K562 (cell line): ENCODE measurements around the gene APBB2.

Experiments
- CHD4 ChIP-seq: fragments of 200-600 bp; sonication (generic); IDR thresholded peaks from 3 replicates; pipeline ENCODE4 v1.6.1; 2012; ENCODE audit warnings: low read depth, mild to moderate bottlenecking, mixed read lengths, low read length, inconsistent platforms; ENCODE audit not compliant: insufficient read depth, insufficient replicate concordance, poor library complexity, severe bottlenecking
- EZH2 ChIP-seq: IDR thresholded peaks from 2 replicates; pipeline ENCODE4 v1.6.1; 2012; ENCODE audit warnings: low read depth, mild to moderate bottlenecking, inconsistent platforms, low read length, borderline replicate concordance
- MAFK ChIP-seq: IDR thresholded peaks from 2 replicates; pipeline ENCODE4 v1.6.1; 2011; ENCODE audit warnings: low read length, improper control_type of control experiment
- RFX5 ChIP-seq: IDR thresholded peaks from 2 replicates; pipeline ENCODE4 v1.6.1; 2011; ENCODE audit warnings: low read depth, mild to moderate bottlenecking, improper control_type of control experiment, low read length
- YY1 ChIP-seq, 3 experiments: IDR thresholded peaks; 2 replicates each; pipeline ENCODE4 v1.6.1; 2011; ENCODE audit warnings: low read length in 2 of 3, mild to moderate bottlenecking in 2 of 3, moderate library complexity in 2 of 3, borderline replicate concordance in 1 of 3, control low read depth in 1 of 3, low read depth in 1 of 3; ENCODE audit not compliant: insufficient read depth in 3 of 3, insufficient replicate concordance in 2 of 3, control insufficient read depth in 1 of 3, insufficient read length in 1 of 3; ENCODE audit errors: extremely low read depth in 1 of 3
- ZNF384 ChIP-seq: IDR thresholded peaks from 2 replicates; pipeline ENCODE4 v1.6.1; 2012; ENCODE audit warnings: low read depth, low read length, improper control_type of control experiment
- TF ChIP-seq, protein P1 (sequence below): sonication (generic); formaldehyde crosslinking; IDR thresholded peaks from 2 replicates; pipeline ENCODE4 v1.8.1; 2023; ENCODE audit warnings: missing genetic modification reagents, mild to moderate bottlenecking, borderline replicate concordance
- TF ChIP-seq, protein P2 (sequence below): fragments of 450-650 bp; formaldehyde crosslinking; IDR thresholded peaks from 2 replicates; pipeline ENCODE4 v1.4.0; 2020; ENCODE audit warnings: mild to moderate bottlenecking, moderate library complexity
- TF ChIP-seq, protein P3 (sequence below): IDR thresholded peaks from 2 replicates; pipeline ENCODE4 v1.6.1; 2016; ENCODE audit warnings: missing genetic modification characterization, missing compliant biosample characterization

DNA sequence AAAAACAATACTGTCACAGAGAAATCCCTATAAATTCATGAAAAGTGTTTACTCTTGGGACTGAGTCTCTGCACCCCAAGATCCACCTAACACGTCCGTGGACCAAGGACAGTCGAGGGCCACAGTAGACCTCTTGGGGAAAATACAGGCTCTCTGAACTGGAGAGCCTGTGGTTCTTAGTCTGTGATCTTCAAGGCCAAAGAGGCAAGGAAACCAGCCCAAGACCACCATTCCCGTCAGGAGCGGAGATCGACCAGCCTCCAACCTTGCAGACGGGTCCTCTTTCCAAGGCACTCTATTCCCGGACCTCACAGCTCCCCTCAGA, 1.6 kb upstream of the APBB2 start:
- TF ChIP-seq, protein P1, sequence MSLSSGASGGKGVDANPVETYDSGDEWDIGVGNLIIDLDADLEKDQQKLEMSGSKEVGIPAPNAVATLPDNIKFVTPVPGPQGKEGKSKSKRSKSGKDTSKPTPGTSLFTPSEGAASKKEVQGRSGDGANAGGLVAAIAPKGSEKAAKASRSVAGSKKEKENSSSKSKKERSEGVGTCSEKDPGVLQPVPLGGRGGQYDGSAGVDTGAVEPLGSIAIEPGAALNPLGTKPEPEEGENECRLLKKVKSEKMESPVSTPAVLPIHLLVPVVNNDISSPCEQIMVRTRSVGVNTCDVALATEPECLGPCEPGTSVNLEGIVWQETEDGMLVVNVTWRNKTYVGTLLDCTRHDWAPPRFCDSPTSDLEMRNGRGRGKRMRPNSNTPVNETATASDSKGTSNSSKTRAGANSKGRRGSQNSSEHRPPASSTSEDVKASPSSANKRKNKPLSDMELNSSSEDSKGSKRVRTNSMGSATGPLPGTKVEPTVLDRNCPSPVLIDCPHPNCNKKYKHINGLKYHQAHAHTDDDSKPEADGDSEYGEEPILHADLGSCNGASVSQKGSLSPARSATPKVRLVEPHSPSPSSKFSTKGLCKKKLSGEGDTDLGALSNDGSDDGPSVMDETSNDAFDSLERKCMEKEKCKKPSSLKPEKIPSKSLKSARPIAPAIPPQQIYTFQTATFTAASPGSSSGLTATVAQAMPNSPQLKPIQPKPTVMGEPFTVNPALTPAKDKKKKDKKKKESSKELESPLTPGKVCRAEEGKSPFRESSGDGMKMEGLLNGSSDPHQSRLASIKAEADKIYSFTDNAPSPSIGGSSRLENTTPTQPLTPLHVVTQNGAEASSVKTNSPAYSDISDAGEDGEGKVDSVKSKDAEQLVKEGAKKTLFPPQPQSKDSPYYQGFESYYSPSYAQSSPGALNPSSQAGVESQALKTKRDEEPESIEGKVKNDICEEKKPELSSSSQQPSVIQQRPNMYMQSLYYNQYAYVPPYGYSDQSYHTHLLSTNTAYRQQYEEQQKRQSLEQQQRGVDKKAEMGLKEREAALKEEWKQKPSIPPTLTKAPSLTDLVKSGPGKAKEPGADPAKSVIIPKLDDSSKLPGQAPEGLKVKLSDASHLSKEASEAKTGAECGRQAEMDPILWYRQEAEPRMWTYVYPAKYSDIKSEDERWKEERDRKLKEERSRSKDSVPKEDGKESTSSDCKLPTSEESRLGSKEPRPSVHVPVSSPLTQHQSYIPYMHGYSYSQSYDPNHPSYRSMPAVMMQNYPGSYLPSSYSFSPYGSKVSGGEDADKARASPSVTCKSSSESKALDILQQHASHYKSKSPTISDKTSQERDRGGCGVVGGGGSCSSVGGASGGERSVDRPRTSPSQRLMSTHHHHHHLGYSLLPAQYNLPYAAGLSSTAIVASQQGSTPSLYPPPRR (CRISPR knock-in tag): no peak
- TF ChIP-seq, protein P2, sequence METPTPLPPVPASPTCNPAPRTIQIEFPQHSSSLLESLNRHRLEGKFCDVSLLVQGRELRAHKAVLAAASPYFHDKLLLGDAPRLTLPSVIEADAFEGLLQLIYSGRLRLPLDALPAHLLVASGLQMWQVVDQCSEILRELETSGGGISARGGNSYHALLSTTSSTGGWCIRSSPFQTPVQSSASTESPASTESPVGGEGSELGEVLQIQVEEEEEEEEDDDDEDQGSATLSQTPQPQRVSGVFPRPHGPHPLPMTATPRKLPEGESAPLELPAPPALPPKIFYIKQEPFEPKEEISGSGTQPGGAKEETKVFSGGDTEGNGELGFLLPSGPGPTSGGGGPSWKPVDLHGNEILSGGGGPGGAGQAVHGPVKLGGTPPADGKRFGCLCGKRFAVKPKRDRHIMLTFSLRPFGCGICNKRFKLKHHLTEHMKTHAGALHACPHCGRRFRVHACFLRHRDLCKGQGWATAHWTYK: no peak
- TF ChIP-seq RFX5: no peak
- TF ChIP-seq EZH2: no peak
- TF ChIP-seq YY1 (IDR thresholded peaks at IDR 0.05; ENCODE audit: borderline replicate concordance in 1 of 3, control insufficient read depth in 1 of 3, extremely low read depth in 1 of 3, insufficient read depth in 3 of 3, insufficient read length in 1 of 3, insufficient replicate concordance in 2 of 3, low read depth in 1 of 3, low read length in 2 of 3): no peak
- TF ChIP-seq ZNF384: no peak
- no peak for TF ChIP-seq CHD4
- TF ChIP-seq MAFK: no peak
- TF ChIP-seq, protein P3, sequence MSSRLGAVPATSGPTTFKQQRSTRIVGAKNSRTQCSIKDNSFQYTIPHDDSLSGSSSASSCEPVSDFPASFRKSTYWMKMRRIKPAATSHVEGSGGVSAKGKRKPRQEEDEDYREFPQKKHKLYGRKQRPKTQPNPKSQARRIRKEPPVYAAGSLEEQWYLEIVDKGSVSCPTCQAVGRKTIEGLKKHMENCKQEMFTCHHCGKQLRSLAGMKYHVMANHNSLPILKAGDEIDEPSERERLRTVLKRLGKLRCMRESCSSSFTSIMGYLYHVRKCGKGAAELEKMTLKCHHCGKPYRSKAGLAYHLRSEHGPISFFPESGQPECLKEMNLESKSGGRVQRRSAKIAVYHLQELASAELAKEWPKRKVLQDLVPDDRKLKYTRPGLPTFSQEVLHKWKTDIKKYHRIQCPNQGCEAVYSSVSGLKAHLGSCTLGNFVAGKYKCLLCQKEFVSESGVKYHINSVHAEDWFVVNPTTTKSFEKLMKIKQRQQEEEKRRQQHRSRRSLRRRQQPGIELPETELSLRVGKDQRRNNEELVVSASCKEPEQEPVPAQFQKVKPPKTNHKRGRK (tag): no peak
